ENCODE measurements around the gene PIAS1.

The PIAS1 gene

GRCh38 chr15:68113273-68113672 is 59.2 kb downstream of the PIAS1 start:
- Histone ChIP-seq H3K4me1 (ENCODE audit: low read depth, poor library complexity, severe bottlenecking) (peaks cover 72% of the 10 kb centered on the region), H3K9ac (no peak overlapping the region), H3K79me2 (ENCODE audit: insufficient read depth, low read depth) (peaks cover 73% of the 10 kb centered on the region), H3K27ac (peak overlapping the region; percentile 68; the same call in 1 of the 2 replicates), H2AFZ (ENCODE audit: low read depth) (no peak overlapping the region), H3K4me2 (peak overlapping the region; percentile 95), H3K36me3 (ENCODE audit: insufficient read depth) (no peaks in the 10 kb centered on the region), H4K20me1 (ENCODE audit: insufficient read depth) (no peaks in the 10 kb centered on the region), H3K4me3 (IDR thresholded peaks at IDR 0.05; ENCODE audit: insufficient read depth, low read depth, low read length) (no peak overlapping the region), H3K27me3 (ENCODE audit: insufficient read depth, low read depth) (no peaks in the 10 kb centered on the region)
- TF ChIP-seq CTCF (conservative IDR thresholded peaks at IDR 0.05; ENCODE audit: low read depth, low read length) = no peak

GRCh38 chr15:68113751-68114150 is 59.6 kb downstream of the PIAS1 start:
- Histone ChIP-seq H3K36me3 (ENCODE audit: insufficient read depth) (no peaks in the 10 kb centered on the region), H3K4me3 (IDR thresholded peaks at IDR 0.05; ENCODE audit: insufficient read depth, low read depth, low read length) (no peak overlapping the region), H4K20me1 (ENCODE audit: insufficient read depth) (no peaks in the 10 kb centered on the region), H3K79me2 (ENCODE audit: insufficient read depth, low read depth) (peaks cover 75% of the 10 kb centered on the region), H3K4me1 (ENCODE audit: low read depth, poor library complexity, severe bottlenecking) (peaks cover 67% of the 10 kb centered on the region), H3K9ac (peak overlapping the region; percentile 47; the same call in 1 of the 2 replicates), H3K27me3 (ENCODE audit: insufficient read depth, low read depth) (no peaks in the 10 kb centered on the region), H3K4me2 (peak overlapping the region; percentile 95), H3K27ac (peak overlapping the region; percentile 68), H2AFZ (ENCODE audit: low read depth) (no peak overlapping the region)
- no peak for TF ChIP-seq CTCF (conservative IDR thresholded peaks at IDR 0.05; ENCODE audit: low read depth, low read length)

- Histone ChIP-seq H3K27me3 (ENCODE audit: insufficient read depth, low read depth) (no peaks in the 10 kb centered on the region), H3K4me3 (IDR thresholded peaks at IDR 0.05; ENCODE audit: insufficient read depth, low read depth, low read length) (no peak overlapping the region), H3K9ac (peak overlapping the region; percentile 47; the same call in 1 of the 2 replicates), H3K36me3 (ENCODE audit: insufficient read depth) (no peaks in the 10 kb centered on the region), H3K4me1 (ENCODE audit: low read depth, poor library complexity, severe bottlenecking) (peaks cover 61% of the 10 kb centered on the region), H4K20me1 (ENCODE audit: insufficient read depth) (no peaks in the 10 kb centered on the region), H3K4me2 (peak overlapping the region; percentile 95), H3K79me2 (ENCODE audit: insufficient read depth, low read depth) (peaks cover 71% of the 10 kb centered on the region), H2AFZ (ENCODE audit: low read depth) (no peak overlapping the region), H3K27ac (peak overlapping the region; percentile 68)
- no peak for TF ChIP-seq CTCF (conservative IDR thresholded peaks at IDR 0.05; ENCODE audit: low read depth, low read length)
Measured at GRCh38 chr15:68114356-68114755, 60.2 kb downstream of the PIAS1 start.

- Histone ChIP-seq H3K4me3 (IDR thresholded peaks at IDR 0.05; ENCODE audit: insufficient read depth, low read depth, low read length) (no peak overlapping the region), H4K20me1 (ENCODE audit: insufficient read depth) (no peaks in the 10 kb centered on the region), H2AFZ (ENCODE audit: low read depth) (no peak overlapping the region), H3K4me2 (peak overlapping the region; percentile 95), H3K36me3 (ENCODE audit: insufficient read depth) (no peaks in the 10 kb centered on the region), H3K27me3 (ENCODE audit: insufficient read depth, low read depth) (no peaks in the 10 kb centered on the region), H3K9ac (peak overlapping the region; percentile 47; the same call in 1 of the 2 replicates), H3K4me1 (ENCODE audit: low read depth, poor library complexity, severe bottlenecking) (peaks cover 56% of the 10 kb centered on the region), H3K79me2 (ENCODE audit: insufficient read depth, low read depth) (peaks cover 71% of the 10 kb centered on the region), H3K27ac (peak overlapping the region; percentile 68)
- no peak for TF ChIP-seq CTCF (conservative IDR thresholded peaks at IDR 0.05; ENCODE audit: low read depth, low read length)
Measured at GRCh38 chr15:68114840-68115239, 60.7 kb downstream of the PIAS1 start.
